H9 (cell line): Measurements from ENCODE around the gene SHPK. TPM values are rescaled to one million over a fixed set of nuclear protein-coding genes. Genes with fewer than 3 reads are reported as not detected.

Experiments
- DNase-seq: peaks from one replicate; pipeline ENCODE4 v3.0.0-alpha.2; 2017
- H2AFZ ChIP-seq: one replicate; pipeline ENCODE4 v1.6.1; 2013; ENCODE audit warnings: mild to moderate bottlenecking, low read length, control low read depth, moderate library complexity
- H2AK5ac ChIP-seq: 2 replicates; pipeline ENCODE4 v1.6.1; 2013; ENCODE audit warnings: low read length, control low read depth, mixed read lengths; ENCODE audit not compliant: insufficient read length
- H2BK120ac ChIP-seq: one replicate; pipeline ENCODE4 v1.6.1; 2013; ENCODE audit warnings: low read depth, mild to moderate bottlenecking, low read length, control low read depth, inconsistent platforms; ENCODE audit not compliant: poor library complexity, severe bottlenecking
- H2BK12ac ChIP-seq: 2 replicates; pipeline ENCODE4 v1.6.1; 2013; ENCODE audit warnings: low read length, control low read depth, mixed read lengths, low read depth; ENCODE audit not compliant: insufficient read length
- H2BK15ac ChIP-seq: 2 replicates; pipeline ENCODE4 v1.6.1; 2013; ENCODE audit warnings: low read depth, low read length, control low read depth
- H2BK20ac ChIP-seq: one replicate; pipeline ENCODE4 v1.6.1; 2013; ENCODE audit warnings: low read depth, mild to moderate bottlenecking, low read length, control low read depth, inconsistent platforms; ENCODE audit not compliant: poor library complexity, severe bottlenecking
- H2BK5ac ChIP-seq: 2 replicates; pipeline ENCODE4 v1.6.1; 2013; ENCODE audit warnings: low read length, control low read depth, mixed read lengths; ENCODE audit not compliant: insufficient read length
- H3K14ac ChIP-seq: 2 replicates; pipeline ENCODE4 v1.6.1; 2013; ENCODE audit warnings: low read length, control low read depth; ENCODE audit not compliant: insufficient read depth
- H3K18ac ChIP-seq: 2 replicates; pipeline ENCODE4 v1.6.1; 2013; ENCODE audit warnings: low read depth, mild to moderate bottlenecking, mixed read lengths, low read length, control low read depth; ENCODE audit not compliant: insufficient read length
- H3K23ac ChIP-seq: 2 replicates; pipeline ENCODE4 v1.6.1; 2013; ENCODE audit warnings: low read length, control low read depth, mixed read lengths, low read depth; ENCODE audit not compliant: insufficient read length
- H3K23me2 ChIP-seq: 2 replicates; pipeline ENCODE4 v1.6.1; 2013; ENCODE audit warnings: low read depth, mild to moderate bottlenecking, mixed read lengths, low read length, control low read depth; ENCODE audit not compliant: insufficient read length, poor library complexity, severe bottlenecking
- H3K27ac ChIP-seq: 2 replicates; pipeline ENCODE4 v1.5.1; 2013; ENCODE audit warnings: low read length, control low read depth, mixed read lengths, low read depth; ENCODE audit not compliant: insufficient read length
- H3K27me3 ChIP-seq: 2 replicates; pipeline ENCODE4 v1.6.1; 2013; ENCODE audit warnings: low read length, control low read depth, inconsistent platforms; ENCODE audit not compliant: insufficient read depth
- H3K4ac ChIP-seq: 2 replicates; pipeline ENCODE4 v1.6.1; 2013; ENCODE audit warnings: low read depth, mild to moderate bottlenecking, control low read depth, inconsistent platforms, low read length, moderate library complexity
- H3K4me1 ChIP-seq: 2 replicates; pipeline ENCODE4 v1.6.1; 2013; ENCODE audit warnings: low read length, control low read depth, inconsistent platforms; ENCODE audit not compliant: insufficient read depth
- H3K4me2 ChIP-seq: 2 replicates; pipeline ENCODE4 v1.6.1; 2013; ENCODE audit warnings: low read length, control low read depth, mixed read lengths; ENCODE audit not compliant: insufficient read length, insufficient read depth
- H3K56ac ChIP-seq: 2 replicates; pipeline ENCODE4 v1.6.1; 2013; ENCODE audit warnings: low read depth, mild to moderate bottlenecking, mixed read lengths, low read length, control low read depth; ENCODE audit not compliant: insufficient read length
- H3K79me1 ChIP-seq: 2 replicates; pipeline ENCODE4 v1.6.1; 2013; ENCODE audit warnings: low read depth, mild to moderate bottlenecking, moderate library complexity, low read length, control low read depth, inconsistent platforms; ENCODE audit not compliant: insufficient read depth, poor library complexity, severe bottlenecking
- H3K79me2 ChIP-seq: 2 replicates; pipeline ENCODE4 v1.6.1; 2013; ENCODE audit warnings: low read length, control low read depth, inconsistent platforms; ENCODE audit not compliant: insufficient read depth
- H3K9ac ChIP-seq: 2 replicates; pipeline ENCODE4 v1.6.1; 2013; ENCODE audit warnings: low read length, control low read depth, mixed read lengths; ENCODE audit not compliant: insufficient read length; ENCODE audit errors: extremely low read depth
- H3K9me3 ChIP-seq: one replicate; pipeline ENCODE4 v1.6.1; 2013; ENCODE audit warnings: low read depth, low read length, inconsistent platforms; ENCODE audit not compliant: control insufficient read depth
- H3T11ph ChIP-seq: one replicate; pipeline ENCODE4 v1.6.1; 2013; ENCODE audit warnings: mild to moderate bottlenecking, low read length, control low read depth, inconsistent platforms
- H4K20me1 ChIP-seq: one replicate; pipeline ENCODE4 v1.6.1; 2013; ENCODE audit not compliant: control insufficient read depth, insufficient read length, insufficient read depth
- H4K5ac ChIP-seq: 2 replicates; pipeline ENCODE4 v1.6.1; 2013; ENCODE audit warnings: low read depth, mild to moderate bottlenecking, mixed read lengths, low read length, control low read depth; ENCODE audit not compliant: insufficient read length
- H4K8ac ChIP-seq: replicated peaks from 2 replicates; pipeline ENCODE4 v1.6.1; 2013; ENCODE audit warnings: low read length, control low read depth, mixed read lengths, low read depth; ENCODE audit not compliant: insufficient read length
- H4K91ac ChIP-seq: 2 replicates; pipeline ENCODE4 v1.6.1; 2013; ENCODE audit warnings: low read depth, mild to moderate bottlenecking, moderate library complexity, mixed read lengths, low read length, control low read depth; ENCODE audit not compliant: insufficient read length
- H3K27ac Mint-ChIP-seq, 3 experiments: 2 replicates in 2 of 3; 3 replicates in 1 of 3; pipeline ENCODE4 v1.8.0; 2020 to 2021; ENCODE audit warnings: mixed read lengths in 3 of 3, mild to moderate bottlenecking in 1 of 3, moderate library complexity in 1 of 3
- H3K27me3 Mint-ChIP-seq: 2 replicates; pipeline ENCODE4 v1.8.0; 2021; ENCODE audit warnings: low read depth, mild to moderate bottlenecking, moderate library complexity, mixed read lengths
- H3K36me3 Mint-ChIP-seq, 3 experiments: 2 replicates in 2 of 3; 3 replicates in 1 of 3; pipeline ENCODE4 v1.8.0; 2020 to 2021; ENCODE audit warnings: low read depth in 3 of 3, mixed read lengths in 3 of 3; ENCODE audit not compliant: insufficient read depth in 1 of 3
- H3K4me1 Mint-ChIP-seq, 2 experiments: 2 replicates each; pipeline ENCODE4 v1.8.0; 2020; ENCODE audit warnings: mixed read lengths in 2 of 2
- H3K4me3 Mint-ChIP-seq, 2 experiments: 2 replicates in 1 of 2; 3 replicates in 1 of 2; pipeline ENCODE4 v1.8.0; 2020 to 2021; ENCODE audit warnings: mild to moderate bottlenecking in 2 of 2, mixed read lengths in 2 of 2, moderate library complexity in 1 of 2
- H3K9me3 Mint-ChIP-seq, 2 experiments: 2 replicates in 1 of 2; 3 replicates in 1 of 2; pipeline ENCODE4 v1.8.0; 2020; ENCODE audit warnings: mild to moderate bottlenecking in 2 of 2, mixed read lengths in 2 of 2, moderate library complexity in 1 of 2
- WGBS: extraction: QIAGEN DNeasy Blood & Tissue Kit; methylation state at CpG from one replicate; pipeline ENCODE4 v1.1.7; 2013; ENCODE audit warnings: missing lambda C conversion rate, low lambda C conversion rate, mixed read lengths; ENCODE audit not compliant: insufficient read length; ENCODE audit errors: extremely low coverage; 5-methylcytosine and 5-hydroxymethylcytosine counted together
- total RNA-seq: library from RNA; stranded (reverse); gene quantifications from 2 replicates; pipeline ENCODE4 v1.2.1, GENCODE V29; 2021
- TF ChIP-seq, protein P1 (sequence below): fragments of 200-600 bp; sonication (generic); conservative IDR thresholded peaks from 3 replicates; pipeline ENCODE4 v1.8.0; 2021; ENCODE audit warnings: antibody characterized with exemption, mild to moderate bottlenecking

SHPK gene
- total RNA-seq, 1 experiment from 2014 or later: 27.0 TPM

GRCh38 chr17:3647769-3648555, 11.9 kb upstream of the SHPK start:
- Histone ChIP-seq H3K23ac (no peak overlapping the region), H2BK120ac (no peak overlapping the region), H4K20me1 (no peaks in the 10 kb centered on the region), H2BK20ac (no peak overlapping the region), H3K79me1 (no peaks in the 10 kb centered on the region), H3K4ac (no peak overlapping the region), H3K4me2 (no peak overlapping the region), H4K91ac (no peak overlapping the region), H3K4me1 (no peaks in the 10 kb centered on the region), H3T11ph (no peak overlapping the region), H3K56ac (no peak overlapping the region), H2AK5ac (no peak overlapping the region), H2BK15ac (no peak overlapping the region), H2AFZ (no peak overlapping the region), H2BK12ac (no peak overlapping the region), H3K9ac (no peak overlapping the region), H4K8ac (no peak overlapping the region), H3K14ac (no peak overlapping the region), H3K18ac (no peak overlapping the region), H3K23me2 (no peaks in the 10 kb centered on the region), H3K27ac (no peak overlapping the region), H3K9me3 (no peaks in the 10 kb centered on the region), H4K5ac (no peak overlapping the region), H2BK5ac (no peak overlapping the region), H3K79me2 (no peaks in the 10 kb centered on the region), H3K27me3 (no peaks in the 10 kb centered on the region)
- Mint-ChIP-seq H3K27me3 (0 out of 2 replicates have a peak, but pooled peaks cover 1% of the 10 kb centered on the region), H3K9me3 (no peaks in the 10 kb centered on the region), H3K4me1 (peaks cover 3% of the 10 kb centered on the region in 2 experiments; a peak in 2 of 4 replicates), H3K36me3 (peaks cover 0 to 18% (median 7%) of the 10 kb centered on the region in 3 experiments; a peak in 4 of 7 replicates), H3K27ac (peak overlapping the region in 2 of 3 experiments; percentile 74 to 95; a peak in 5 of 7 replicates), H3K4me3 (no peak overlapping the region)
- no CpG with 5 or more reads among the region's 20 CpGs for WGBS
- DNase-seq: peak; percentile 85
- TF ChIP-seq, protein P1, sequence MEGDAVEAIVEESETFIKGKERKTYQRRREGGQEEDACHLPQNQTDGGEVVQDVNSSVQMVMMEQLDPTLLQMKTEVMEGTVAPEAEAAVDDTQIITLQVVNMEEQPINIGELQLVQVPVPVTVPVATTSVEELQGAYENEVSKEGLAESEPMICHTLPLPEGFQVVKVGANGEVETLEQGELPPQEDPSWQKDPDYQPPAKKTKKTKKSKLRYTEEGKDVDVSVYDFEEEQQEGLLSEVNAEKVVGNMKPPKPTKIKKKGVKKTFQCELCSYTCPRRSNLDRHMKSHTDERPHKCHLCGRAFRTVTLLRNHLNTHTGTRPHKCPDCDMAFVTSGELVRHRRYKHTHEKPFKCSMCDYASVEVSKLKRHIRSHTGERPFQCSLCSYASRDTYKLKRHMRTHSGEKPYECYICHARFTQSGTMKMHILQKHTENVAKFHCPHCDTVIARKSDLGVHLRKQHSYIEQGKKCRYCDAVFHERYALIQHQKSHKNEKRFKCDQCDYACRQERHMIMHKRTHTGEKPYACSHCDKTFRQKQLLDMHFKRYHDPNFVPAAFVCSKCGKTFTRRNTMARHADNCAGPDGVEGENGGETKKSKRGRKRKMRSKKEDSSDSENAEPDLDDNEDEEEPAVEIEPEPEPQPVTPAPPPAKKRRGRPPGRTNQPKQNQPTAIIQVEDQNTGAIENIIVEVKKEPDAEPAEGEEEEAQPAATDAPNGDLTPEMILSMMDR: peak; percentile 63
